ACHN (cell line): ENCODE data around the gene POMP.
"Not testable (repeated sequence)": the region's sequence is repeated elsewhere in the genome, so short reads cannot be mapped to it uniquely, and the experiment has no call there.

Experiments used
- DNase-seq: peaks from one replicate; pipeline ENCODE4 v3.0.0-alpha.2; 2015
- in situ Hi-C: cut with HindIII; loops from 2 replicates; pipeline ENCODE4 v1.10.0; 2017; ENCODE audit warnings: low sequenced_read_pairs, low pct_ligation_motif_present, low pct_unique_long_range_greater_than_20kb

Gene POMP

GRCh38 chr13:28680541-28680940, 21.6 kb downstream of the POMP start:
- no peak for DNase-seq
- in situ Hi-C loops = no loop called here

GRCh38 chr13:28683169-28683568, 24.2 kb downstream of the POMP start:
- DNase-seq, in situ Hi-C loops: not testable (repeated sequence)

- DNase-seq = no peak
- in situ Hi-C loops = no loop called here
Measured at GRCh38 chr13:28684257-28684656, 25.3 kb downstream of the POMP start.

GRCh38 chr13:28685114-28685513, 26.2 kb downstream of the POMP start:
- in situ Hi-C loops = no loop called here
- DNase-seq = no peak

- DNase-seq = no peak
- in situ Hi-C loops = no loop called here
Measured at GRCh38 chr13:28685892-28686291, 27.0 kb downstream of the POMP start.

GRCh38 chr13:28693605-28694491, 34.9 kb downstream of the POMP start:
- in situ Hi-C loops, DNase-seq: not testable (repeated sequence)

- in situ Hi-C loops = no loop called here
- no peak for DNase-seq
Measured at GRCh38 chr13:28697441-28697840, 38.5 kb downstream of the POMP start.

GRCh38 chr13:28699246-28699645, 40.3 kb downstream of the POMP start:
- DNase-seq = no peak
- in situ Hi-C loops = no loop called here

GRCh38 chr13:28704282-28704681, 45.4 kb downstream of the POMP start:
- in situ Hi-C loops = no loop called here

GRCh38 chr13:28704919-28705318, 46.0 kb downstream of the POMP start:
- DNase-seq = no peak
- in situ Hi-C loops = no loop called here

More at GRCh38 chr13:28704282-28704681, 45.4 kb downstream of the POMP start:
- no peak for DNase-seq

GRCh38 chr13:28705461-28706083, 46.6 kb downstream of the POMP start:
- DNase-seq = no peak
- in situ Hi-C loops = no loop called here

- in situ Hi-C loops = no loop called here
- DNase-seq = no peak
Measured at GRCh38 chr13:28707629-28708427, 48.9 kb downstream of the POMP start.

- in situ Hi-C loops = no loop called here
- no peak for DNase-seq
Measured at GRCh38 chr13:28710161-28710560, 51.2 kb downstream of the POMP start.

- DNase-seq = no peak
- in situ Hi-C loops = no loop called here
Measured at GRCh38 chr13:28714651-28715050, 55.7 kb downstream of the POMP start.

GRCh38 chr13:28716511-28716910, 57.6 kb downstream of the POMP start:
- in situ Hi-C loops = no loop called here
- no peak for DNase-seq

GRCh38 chr13:28717170-28717569, 58.2 kb downstream of the POMP start:
- DNase-seq = no peak
- in situ Hi-C loops = no loop called here

- in situ Hi-C loops = no loop called here
- DNase-seq = peak; percentile 1
Measured at GRCh38 chr13:28718196-28718542, 59.2 kb downstream of the POMP start.

GRCh38 chr13:28718543-28719226, 59.8 kb downstream of the POMP start, which contains the start of gene SLC46A3:
Gene SLC46A3, minus strand, starts transcription at chr13:28718970. Its CDS starts 972 bp downstream, at chr13:28717998.
- in situ Hi-C loops = no loop called here
- peak; percentile 92 for DNase-seq
